GM18873 (cell line): ENCODE measurements around the gene MET.

Source experiments
- ATAC-seq: cut with Tn5 transposase; IDR thresholded peaks from one replicate; pipeline ENCODE4 v1.9.1; 2021; ENCODE audit warnings: mild to moderate bottlenecking, moderate library complexity, moderate number of reproducible peaks; ENCODE audit not compliant: unreplicated experiment, low FRiP score

The MET gene

GRCh38 chr7:116661865-116662264, 10.1 kb upstream of the MET start:
- ATAC-seq = no peak

- no peak for ATAC-seq
Measured at GRCh38 chr7:116663744-116664143, 8.3 kb upstream of the MET start.

- no peak for ATAC-seq
Measured at GRCh38 chr7:116665332-116665996, 6.5 kb upstream of the MET start.

GRCh38 chr7:116669769-116670168, 2.2 kb upstream of the MET start:
- ATAC-seq = no peak

GRCh38 chr7:116670409-116671015, 1.5 kb upstream of the MET start:
- ATAC-seq = no peak

- ATAC-seq = no peak
Measured at GRCh38 chr7:116671111-116671510, 885 bp upstream of the MET start.

GRCh38 chr7:116672596-116673456, 830 bp downstream of the MET start:
- ATAC-seq = no peak

GRCh38 chr7:116673457-116673865, 1.5 kb downstream of the MET start:
- ATAC-seq = no peak

GRCh38 chr7:116674508-116675173, 2.6 kb downstream of the MET start:
- no peak for ATAC-seq

GRCh38 chr7:116675812-116676355, 3.9 kb downstream of the MET start:
- no peak for ATAC-seq

GRCh38 chr7:116678780-116679179, 6.8 kb downstream of the MET start:
- ATAC-seq = no peak

- peak; percentile 74 for ATAC-seq
Measured at GRCh38 chr7:116679500-116679899, 7.5 kb downstream of the MET start.

GRCh38 chr7:116683786-116684185, 11.8 kb downstream of the MET start:
- peak; percentile 99 for ATAC-seq

- no peak for ATAC-seq
Measured at GRCh38 chr7:116686033-116686432, 14.0 kb downstream of the MET start.

GRCh38 chr7:116686812-116687419, 14.9 kb downstream of the MET start:
- no peak for ATAC-seq

- no peak for ATAC-seq
Measured at GRCh38 chr7:116687801-116688201, 15.8 kb downstream of the MET start.

- no peak for ATAC-seq
Measured at GRCh38 chr7:116689790-116690259, 17.8 kb downstream of the MET start.

- no peak for ATAC-seq
Measured at GRCh38 chr7:116691664-116692063, 19.7 kb downstream of the MET start.

- no peak for ATAC-seq
Measured at GRCh38 chr7:116692401-116693308, 20.7 kb downstream of the MET start.
